ENCODE measurements around the gene EHD1.

- TF ChIP-seq CTCF (conservative IDR thresholded peaks at IDR 0.05) (no peak), EZH2 (IDR thresholded peaks at IDR 0.05; ENCODE audit: low read depth) (no peak)
Measured at GRCh38 chr11:64876229-64876750, 2.1 kb downstream of the EHD1 start.

All from PC-9 (cell line).